ENCODE measurements around the gene TANK.

The TANK gene

DNA sequence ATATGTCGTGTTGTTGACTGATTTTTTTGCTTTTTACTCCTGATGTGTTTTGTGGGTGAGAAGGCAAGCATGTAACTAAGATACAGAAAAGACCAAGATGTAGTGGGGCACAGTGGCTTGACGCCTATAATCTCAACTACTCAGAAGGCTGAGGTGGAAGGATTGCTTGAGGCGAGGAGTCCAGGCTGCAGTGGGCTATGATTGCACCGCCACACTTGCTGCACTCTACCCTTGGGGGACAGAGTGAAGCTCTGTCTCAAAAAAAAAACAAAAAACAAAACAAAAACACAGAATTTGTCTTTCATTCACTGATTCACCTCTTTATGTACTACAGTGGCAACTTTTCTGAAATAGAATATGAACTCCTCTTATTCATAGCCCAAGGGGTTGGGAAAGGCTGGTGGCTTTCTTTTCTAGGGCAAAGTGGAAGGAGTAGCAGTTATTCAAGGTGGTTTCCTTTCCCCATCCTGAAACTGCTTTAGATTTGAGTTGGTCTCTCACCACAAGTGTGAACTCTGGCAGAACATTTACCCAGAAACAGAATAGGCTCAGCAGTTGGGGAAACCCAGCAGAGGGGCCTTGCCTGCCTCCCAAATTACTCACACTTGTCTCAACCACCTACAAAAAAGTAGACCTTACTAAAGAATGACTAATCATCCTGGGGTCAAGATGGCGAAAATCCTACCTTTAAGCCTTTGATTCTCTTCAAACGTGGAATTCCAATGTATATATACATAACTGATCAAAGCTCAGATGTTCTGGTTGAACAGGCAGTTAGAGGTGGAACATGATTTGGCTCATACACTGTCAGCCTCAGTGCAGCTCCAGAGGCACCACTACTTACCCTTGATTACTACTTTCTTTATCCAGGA lies 6.5 kb downstream of the TANK start:
- TF ChIP-seq, protein P1, sequence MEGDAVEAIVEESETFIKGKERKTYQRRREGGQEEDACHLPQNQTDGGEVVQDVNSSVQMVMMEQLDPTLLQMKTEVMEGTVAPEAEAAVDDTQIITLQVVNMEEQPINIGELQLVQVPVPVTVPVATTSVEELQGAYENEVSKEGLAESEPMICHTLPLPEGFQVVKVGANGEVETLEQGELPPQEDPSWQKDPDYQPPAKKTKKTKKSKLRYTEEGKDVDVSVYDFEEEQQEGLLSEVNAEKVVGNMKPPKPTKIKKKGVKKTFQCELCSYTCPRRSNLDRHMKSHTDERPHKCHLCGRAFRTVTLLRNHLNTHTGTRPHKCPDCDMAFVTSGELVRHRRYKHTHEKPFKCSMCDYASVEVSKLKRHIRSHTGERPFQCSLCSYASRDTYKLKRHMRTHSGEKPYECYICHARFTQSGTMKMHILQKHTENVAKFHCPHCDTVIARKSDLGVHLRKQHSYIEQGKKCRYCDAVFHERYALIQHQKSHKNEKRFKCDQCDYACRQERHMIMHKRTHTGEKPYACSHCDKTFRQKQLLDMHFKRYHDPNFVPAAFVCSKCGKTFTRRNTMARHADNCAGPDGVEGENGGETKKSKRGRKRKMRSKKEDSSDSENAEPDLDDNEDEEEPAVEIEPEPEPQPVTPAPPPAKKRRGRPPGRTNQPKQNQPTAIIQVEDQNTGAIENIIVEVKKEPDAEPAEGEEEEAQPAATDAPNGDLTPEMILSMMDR (conservative IDR thresholded peaks at IDR 0.05; ENCODE audit: low read depth, low read length), result no peak
- H3K4me3 ChIP-seq (ENCODE audit: low read length), result no peak overlapping the region
- DNase-seq (ENCODE audit: low read depth), result no peak

DNA sequence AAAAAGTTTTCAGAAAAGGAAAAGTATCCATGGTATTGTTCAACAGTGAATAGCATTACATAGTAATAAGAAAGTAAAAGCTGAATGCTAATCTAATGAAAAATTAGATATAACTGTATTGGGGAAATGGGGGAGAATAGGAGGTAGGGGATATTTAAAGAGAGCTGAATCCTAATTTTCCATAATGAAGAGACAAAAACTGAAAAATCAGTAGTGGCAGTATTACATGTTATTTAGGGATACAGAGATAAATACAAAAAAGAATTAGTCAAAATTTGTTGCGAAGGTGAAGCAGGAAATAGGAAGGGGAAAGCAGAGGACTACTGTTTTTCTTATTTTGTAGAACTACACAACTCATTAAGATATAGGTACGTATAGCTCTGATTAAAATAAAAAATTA lies 9.1 kb downstream of the TANK start:
- no peak for DNase-seq (ENCODE audit: low read depth)
- no peak overlapping the region for H3K4me3 ChIP-seq (ENCODE audit: low read length)
- TF ChIP-seq, protein P1 (conservative IDR thresholded peaks at IDR 0.05; ENCODE audit: low read depth, low read length), result no peak

DNA sequence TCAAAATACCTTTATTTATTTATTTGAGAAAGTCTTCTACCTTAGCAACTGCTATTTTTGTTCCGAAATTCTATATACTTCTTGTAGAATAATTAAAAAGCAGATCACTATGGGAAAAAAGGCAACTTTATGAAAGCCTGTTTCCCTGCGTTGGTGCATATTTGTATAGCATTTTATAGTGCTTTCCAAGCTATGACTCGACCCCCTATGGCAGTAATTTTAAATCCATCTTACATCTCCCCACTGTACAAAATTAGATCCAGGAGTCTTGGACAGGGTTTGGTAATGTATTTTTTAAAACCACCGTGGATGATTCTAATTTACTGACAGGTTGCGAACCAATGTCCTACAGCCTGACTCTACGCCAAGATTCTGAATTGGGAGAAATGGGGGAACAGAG lies 10.1 kb downstream of the TANK start:
- TF ChIP-seq, protein P1 (conservative IDR thresholded peaks at IDR 0.05; ENCODE audit: low read depth, low read length), result no peak
- DNase-seq (ENCODE audit: low read depth), result no peak
- no peak overlapping the region for H3K4me3 ChIP-seq (ENCODE audit: low read length)

DNA sequence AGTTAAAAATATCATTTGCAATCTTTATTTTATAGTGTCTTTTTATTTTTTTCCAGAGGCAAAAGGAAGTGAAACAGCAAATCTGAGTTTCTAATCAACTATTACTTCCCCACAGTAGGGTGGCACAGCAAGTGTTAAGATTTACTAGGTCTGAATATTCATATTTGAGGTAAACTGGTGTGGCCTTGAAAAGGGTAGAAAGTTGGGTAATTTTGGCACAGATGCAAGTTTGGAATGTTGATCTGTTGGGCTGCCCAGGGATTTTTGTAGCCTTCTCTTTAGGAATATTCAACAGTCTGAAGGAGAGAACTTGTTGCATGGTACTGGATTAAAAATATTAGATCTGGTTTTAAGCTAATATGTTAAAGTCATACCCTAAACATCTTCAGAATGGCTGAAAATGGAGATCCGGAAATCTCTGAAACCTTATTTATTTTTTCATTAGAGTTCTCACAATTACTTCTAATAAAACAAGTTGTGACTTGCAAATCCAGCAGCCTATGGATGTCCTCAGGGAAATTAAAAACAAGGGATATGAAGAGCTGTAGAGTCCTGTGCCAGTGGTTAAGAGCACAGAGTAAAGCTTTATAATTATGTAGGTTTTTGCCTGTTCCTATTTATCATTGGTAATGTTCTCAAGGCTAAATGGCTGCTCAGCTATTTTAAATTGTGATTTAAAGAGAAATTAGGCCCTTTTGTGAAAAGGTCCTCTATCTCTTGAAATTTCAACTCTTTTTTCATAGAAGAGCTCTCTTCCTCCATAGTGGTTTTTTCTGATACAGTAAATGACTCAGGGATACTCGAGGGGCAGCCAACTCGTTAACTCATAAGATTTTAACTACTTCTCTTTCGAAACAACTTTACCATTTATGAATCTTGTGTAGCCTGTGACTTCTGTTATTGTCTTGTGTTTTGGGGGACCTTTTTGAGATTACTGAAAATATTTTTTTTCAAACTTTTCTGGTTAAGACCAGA lies 11.0 kb downstream of the TANK start:
- no peak for DNase-seq (ENCODE audit: low read depth)
- TF ChIP-seq, protein P1 (conservative IDR thresholded peaks at IDR 0.05; ENCODE audit: low read depth, low read length), result no peak
- H3K4me3 ChIP-seq (ENCODE audit: low read length), result no peak overlapping the region

DNA sequence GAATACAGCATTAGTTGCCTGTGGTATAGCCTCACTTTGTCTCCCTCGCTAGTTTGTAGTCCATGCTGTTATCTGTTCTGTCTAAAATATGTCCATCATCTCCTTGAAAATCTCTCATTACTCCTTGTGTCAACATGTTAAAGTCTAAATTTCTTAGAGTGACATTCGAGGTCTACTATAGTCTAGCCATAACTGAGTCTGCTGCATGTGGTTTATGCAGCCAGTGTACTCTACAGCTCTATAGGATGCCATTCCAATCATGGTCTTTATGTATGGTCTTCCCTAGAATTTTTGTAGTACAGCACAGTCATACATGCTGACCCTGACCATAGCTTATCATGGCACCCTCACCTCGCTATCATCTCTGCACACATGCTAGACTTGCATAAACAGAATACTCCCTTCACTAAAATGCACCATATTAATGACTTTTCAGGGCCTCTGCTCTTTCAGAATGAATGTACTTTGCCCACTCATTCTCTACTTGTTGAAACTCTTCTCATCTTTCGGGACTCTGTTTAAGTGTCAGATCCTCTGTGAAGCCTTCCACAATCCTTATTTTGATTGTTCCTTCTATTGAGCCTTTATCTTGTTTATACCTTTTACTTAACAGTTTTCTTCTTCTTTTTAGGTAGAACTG lies 12.8 kb downstream of the TANK start:
- H3K4me3 ChIP-seq (ENCODE audit: low read length), result no peak overlapping the region
- DNase-seq (ENCODE audit: low read depth), result no peak
- TF ChIP-seq, protein P1 (conservative IDR thresholded peaks at IDR 0.05; ENCODE audit: low read depth, low read length), result no peak

DNA sequence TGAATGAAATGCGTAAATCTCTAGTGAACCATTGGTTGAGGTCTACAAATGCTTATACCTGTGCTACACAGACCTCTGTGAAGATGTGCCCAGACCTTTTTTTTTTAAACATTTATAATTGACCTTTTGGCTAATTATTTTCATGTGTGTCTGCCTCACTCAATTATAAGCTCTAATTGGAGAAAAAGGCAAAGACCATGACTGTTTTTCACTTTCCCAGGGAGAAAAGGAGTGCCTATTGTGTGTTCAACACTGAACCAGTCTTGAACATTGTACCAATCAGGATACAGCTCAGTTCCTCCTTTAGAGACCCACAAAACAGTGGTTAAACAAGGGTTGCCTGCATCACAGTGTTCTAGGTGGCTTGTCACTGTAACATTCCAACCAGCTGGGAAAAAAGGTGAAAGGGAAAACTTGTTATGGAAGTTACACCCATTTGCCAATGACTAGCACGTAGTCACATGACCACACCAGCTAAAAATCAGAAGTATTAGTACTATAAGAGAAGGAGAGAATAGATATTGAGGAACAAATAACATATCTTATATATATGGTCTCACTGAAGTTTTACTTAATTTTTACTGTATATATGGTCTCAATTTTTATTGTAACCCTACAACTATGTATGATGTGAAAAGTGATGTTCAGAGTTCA lies 13.4 kb downstream of the TANK start:
- DNase-seq (ENCODE audit: low read depth), result no peak
- no peak overlapping the region for H3K4me3 ChIP-seq (ENCODE audit: low read length)
- TF ChIP-seq, protein P1 (conservative IDR thresholded peaks at IDR 0.05; ENCODE audit: low read depth, low read length), result no peak
